Smooth muscle cell (in vitro differentiated cells): ENCODE results near the gene UBE2D1. TPM values are rescaled to one million over a fixed set of nuclear protein-coding genes. Genes with fewer than 3 reads are reported as not detected.

Source experiments
- DNase-seq: peaks from one replicate; lab custom pipeline; 2025; ENCODE audit not compliant: unreplicated experiment; lab: John Stamatoyannopoulos, UW
- H2AFZ ChIP-seq: fragments of 200-600 bp; sonication (generic); 2 replicates; pipeline ENCODE4 v1.6.0; 2016; ENCODE audit warnings: antibody characterized with exemption, low read depth, mild to moderate bottlenecking
- H3F3A ChIP-seq: fragments of 200-600 bp; sonication (generic); 2 replicates; pipeline ENCODE4 v1.6.0; 2017; ENCODE audit warnings: antibody characterized with exemption, low read depth
- H3K27ac ChIP-seq: fragments of 200-600 bp; sonication (generic); 2 replicates; pipeline ENCODE4 v1.5.1; 2016; ENCODE audit warnings: low read depth, mild to moderate bottlenecking
- H3K27me3 ChIP-seq: fragments of 200-600 bp; sonication (generic); 2 replicates; pipeline ENCODE4 v1.6.1; 2016; ENCODE audit warnings: low read depth, mild to moderate bottlenecking
- H3K36me3 ChIP-seq: fragments of 200-600 bp; sonication (generic); 2 replicates; pipeline ENCODE4 v1.5.1; 2016; ENCODE audit warnings: low read depth
- H3K4me1 ChIP-seq: fragments of 200-600 bp; sonication (generic); 2 replicates; pipeline ENCODE4 v1.5.1; 2016; ENCODE audit warnings: low read depth
- H3K4me2 ChIP-seq: fragments of 200-600 bp; sonication (generic); 2 replicates; pipeline ENCODE4 v1.6.0; 2016; ENCODE audit warnings: mild to moderate bottlenecking
- H3K4me3 ChIP-seq: fragments of 200-600 bp; sonication (generic); 2 replicates; pipeline ENCODE4 v1.5.1; 2016; ENCODE audit warnings: mild to moderate bottlenecking
- H3K79me2 ChIP-seq: fragments of 200-600 bp; sonication (generic); 2 replicates; pipeline ENCODE4 v1.6.0; 2016; ENCODE audit warnings: low read depth, mild to moderate bottlenecking
- H3K9ac ChIP-seq: fragments of 200-600 bp; sonication (generic); 2 replicates; pipeline ENCODE4 v1.6.0; 2016; ENCODE audit warnings: low read depth
- H3K9me3 ChIP-seq: fragments of 200-600 bp; sonication (generic); replicated peaks from 2 replicates; pipeline ENCODE4 v1.5.1; 2016; ENCODE audit warnings: low read depth
- H4K20me1 ChIP-seq: fragments of 200-600 bp; sonication (generic); 2 replicates; pipeline ENCODE4 v1.6.0; 2016; ENCODE audit warnings: low read depth
- WGBS: methylation state at CpG from one replicate; pipeline ENCODE4 v1.1.7; 2016; ENCODE audit warnings: low lambda C conversion rate; 5-methylcytosine and 5-hydroxymethylcytosine counted together
- polyA plus RNA-seq: library from polyadenylated mRNA; unstranded; fragments of >200 nt; fragmentation: Nextera tagmentation; extraction: Ambion mirVana; gene quantifications from 2 replicates; pipeline ENCODE4 v1.2.1, GENCODE V29; 2016
- total RNA-seq: library from RNA; depleted of rRNA; stranded (reverse); fragments of >200 nt; gene quantifications from 2 replicates; pipeline ENCODE4 v1.2.3, GENCODE V29; 2014
- TF ChIP-seq, protein P1 (sequence below): fragments of 200-600 bp; sonication (generic); IDR thresholded peaks from 2 replicates; pipeline ENCODE4 v1.5.1; 2017; ENCODE audit warnings: borderline replicate concordance, mild to moderate bottlenecking, antibody characterized with exemption; ENCODE audit not compliant: insufficient read depth, poor library complexity, severe bottlenecking

The UBE2D1 gene
- total and polyA plus RNA-seq, 2 experiments from 2014 or later, result 19.0 to 24.5 TPM

DNA sequence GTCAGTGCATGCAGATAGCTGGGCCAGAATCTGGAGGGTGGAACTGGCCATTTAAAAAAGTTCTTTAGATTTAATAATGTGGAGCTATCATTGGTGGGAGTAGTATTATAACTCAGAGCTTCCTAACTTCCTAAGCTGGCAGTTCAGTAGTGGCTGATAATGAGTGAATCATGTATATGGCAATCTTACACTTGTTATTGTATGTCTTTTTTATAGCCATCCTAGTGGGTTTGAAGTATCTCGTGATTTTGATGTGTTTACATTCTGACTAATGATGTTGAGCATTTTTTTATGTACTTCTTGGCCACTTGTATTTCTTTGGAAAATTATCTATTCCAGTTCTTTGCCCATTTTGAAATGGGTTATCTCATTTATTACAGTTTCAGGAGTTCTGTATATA is 65.8 kb downstream of the UBE2D1 start:
- Histone ChIP-seq H3K4me2 (no peak overlapping the region), H3K27me3 (no peaks in the 10 kb centered on the region), H2AFZ (no peak overlapping the region), H4K20me1 (no peaks in the 10 kb centered on the region), H3K36me3 (peaks cover 3% of the 10 kb centered on the region), H3K9me3 (no peaks in the 10 kb centered on the region), H3K9ac (no peak overlapping the region), H3K4me3 (no peak overlapping the region), H3K4me1 (no peaks in the 10 kb centered on the region), H3K27ac (no peak overlapping the region), H3K79me2 (no peaks in the 10 kb centered on the region), H3F3A (no peaks in the 10 kb centered on the region)
- no peak for DNase-seq
- 48% methylated on average over 1 of the region's 1 CpG for WGBS
- TF ChIP-seq, protein P1, sequence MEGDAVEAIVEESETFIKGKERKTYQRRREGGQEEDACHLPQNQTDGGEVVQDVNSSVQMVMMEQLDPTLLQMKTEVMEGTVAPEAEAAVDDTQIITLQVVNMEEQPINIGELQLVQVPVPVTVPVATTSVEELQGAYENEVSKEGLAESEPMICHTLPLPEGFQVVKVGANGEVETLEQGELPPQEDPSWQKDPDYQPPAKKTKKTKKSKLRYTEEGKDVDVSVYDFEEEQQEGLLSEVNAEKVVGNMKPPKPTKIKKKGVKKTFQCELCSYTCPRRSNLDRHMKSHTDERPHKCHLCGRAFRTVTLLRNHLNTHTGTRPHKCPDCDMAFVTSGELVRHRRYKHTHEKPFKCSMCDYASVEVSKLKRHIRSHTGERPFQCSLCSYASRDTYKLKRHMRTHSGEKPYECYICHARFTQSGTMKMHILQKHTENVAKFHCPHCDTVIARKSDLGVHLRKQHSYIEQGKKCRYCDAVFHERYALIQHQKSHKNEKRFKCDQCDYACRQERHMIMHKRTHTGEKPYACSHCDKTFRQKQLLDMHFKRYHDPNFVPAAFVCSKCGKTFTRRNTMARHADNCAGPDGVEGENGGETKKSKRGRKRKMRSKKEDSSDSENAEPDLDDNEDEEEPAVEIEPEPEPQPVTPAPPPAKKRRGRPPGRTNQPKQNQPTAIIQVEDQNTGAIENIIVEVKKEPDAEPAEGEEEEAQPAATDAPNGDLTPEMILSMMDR, result no peak

DNA sequence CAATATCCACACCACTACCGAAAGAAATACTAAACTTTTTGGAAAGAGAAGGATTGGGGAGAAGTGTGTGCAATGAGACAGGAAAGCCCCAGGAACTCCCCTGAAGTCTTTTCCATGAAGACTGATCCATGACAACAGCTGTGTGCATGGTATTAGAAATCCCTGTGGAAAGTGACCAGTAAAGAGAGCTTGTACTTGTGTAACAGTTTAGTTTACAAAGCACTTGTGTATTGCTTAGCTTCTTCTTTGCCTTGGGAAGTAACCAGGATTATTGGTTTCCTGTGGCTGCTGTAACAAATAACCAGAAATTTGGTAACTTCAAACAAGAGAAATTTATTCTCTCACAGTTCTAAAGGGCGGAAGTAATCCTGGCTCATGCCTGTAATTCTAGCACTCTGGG is 69.2 kb downstream of the UBE2D1 start:
- no peak overlapping the region for H2AFZ ChIP-seq
- H4K20me1 ChIP-seq, result no peaks in the 10 kb centered on the region
- no peak overlapping the region for H3K4me3 ChIP-seq
- no peak for DNase-seq
- H3F3A ChIP-seq, result no peaks in the 10 kb centered on the region
- no peak overlapping the region for H3K9ac ChIP-seq
- H3K79me2 ChIP-seq, result no peaks in the 10 kb centered on the region
- H3K4me1 ChIP-seq, result no peaks in the 10 kb centered on the region
- no peak overlapping the region for H3K27ac ChIP-seq
- H3K4me2 ChIP-seq, result no peak overlapping the region
- TF ChIP-seq, protein P1, result no peak
- no peaks in the 10 kb centered on the region for H3K9me3 ChIP-seq
- no peaks in the 10 kb centered on the region for H3K27me3 ChIP-seq
- 92% methylated on average over 2 of the region's 2 CpGs for WGBS
- no peaks in the 10 kb centered on the region for H3K36me3 ChIP-seq

GRCh38 chr10:58409956-58410610 is 75.3 kb downstream of the UBE2D1 start:
- no peak overlapping the region for H3K27ac ChIP-seq
- H3K36me3 ChIP-seq, result no peaks in the 10 kb centered on the region
- no peaks in the 10 kb centered on the region for H3K79me2 ChIP-seq
- no peaks in the 10 kb centered on the region for H3F3A ChIP-seq
- TF ChIP-seq, protein P1, result no peak
- 70% methylated on average over 4 of the region's 4 CpGs for WGBS
- no peak overlapping the region for H2AFZ ChIP-seq
- no peak for DNase-seq
- no peak overlapping the region for H3K4me3 ChIP-seq
- H3K4me1 ChIP-seq, result no peaks in the 10 kb centered on the region
- no peaks in the 10 kb centered on the region for H3K9me3 ChIP-seq
- H3K27me3 ChIP-seq, result no peaks in the 10 kb centered on the region
- no peak overlapping the region for H3K9ac ChIP-seq
- H3K4me2 ChIP-seq, result no peak overlapping the region
- no peaks in the 10 kb centered on the region for H4K20me1 ChIP-seq

DNA sequence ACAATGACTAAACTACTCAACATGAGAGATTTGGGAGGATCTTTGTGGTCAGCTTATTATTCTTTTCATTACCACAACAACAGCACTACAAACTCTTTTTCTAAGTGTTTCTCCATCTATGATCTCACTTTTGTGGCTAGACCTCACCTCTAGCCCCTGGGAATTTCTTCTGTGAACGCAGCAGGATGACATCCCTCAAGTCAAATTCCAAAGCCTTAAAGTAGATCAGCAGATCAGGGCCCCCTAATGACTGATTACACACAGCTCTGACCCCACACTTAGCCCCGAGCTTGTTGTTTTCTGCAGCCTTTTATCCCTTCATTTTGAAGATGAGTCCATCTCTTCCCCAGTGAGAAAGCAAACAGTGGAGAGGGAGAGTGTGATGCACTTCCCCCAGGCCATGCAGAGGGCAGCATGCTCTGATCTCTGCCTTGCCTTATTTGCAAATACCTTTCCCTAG is 77.7 kb downstream of the UBE2D1 start:
- no peak overlapping the region for H3K9ac ChIP-seq
- no peak overlapping the region for H3K27ac ChIP-seq

More for the DNA sequence above, 77.7 kb downstream of the UBE2D1 start:
- H4K20me1 ChIP-seq, result no peaks in the 10 kb centered on the region
- H3F3A ChIP-seq, result no peaks in the 10 kb centered on the region
- no peaks in the 10 kb centered on the region for H3K36me3 ChIP-seq
- TF ChIP-seq, protein P1, result no peak
- DNase-seq, result no peak
- no peak overlapping the region for H3K4me3 ChIP-seq
- no peaks in the 10 kb centered on the region for H3K27me3 ChIP-seq
- no peaks in the 10 kb centered on the region for H3K4me1 ChIP-seq
- H3K79me2 ChIP-seq, result no peaks in the 10 kb centered on the region
- 22% methylated on average over 2 of the region's 2 CpGs for WGBS
- no peak overlapping the region for H2AFZ ChIP-seq
- H3K9me3 ChIP-seq, result no peaks in the 10 kb centered on the region
- no peak overlapping the region for H3K4me2 ChIP-seq
